Heart left ventricle (tissue), 16 donors: ENCODE data around the gene COX4I1. TPM values are rescaled to one million over a fixed set of nuclear protein-coding genes. Genes with fewer than 3 reads are reported as not detected.
A peak's percentile ranks its signal among the peaks of the same experiment; 100 is the strongest.

Experiments used
- ATAC-seq, 4 donors: fragments of 200-7000 bp; cut with Tn5 transposase; one replicate each; pipeline ENCODE4 v1.9.1; 2020 to 2022; ENCODE audit warnings: moderate library complexity in 4 of 4, mild to moderate bottlenecking in 3 of 4, moderate number of reproducible peaks in 1 of 4
- DNase-seq, 5 donors: peaks; one replicate each; pipeline ENCODE4 v3.0.0-alpha.2; 2020
- H3K27ac ChIP-seq, 12 donors: fragments of 200-600 bp; sonication (generic) in 4 of 12; one replicate each; pipeline versions ENCODE4 v1.5.0 to v1.8.0; 2016 to 2022; ENCODE audit warnings: mild to moderate bottlenecking in 2 of 12
- H3K27me3 ChIP-seq, 9 donors: fragments of 200-600 bp; sonication (generic) in 2 of 9; one replicate each; pipeline versions ENCODE4 v1.5.1 to v1.8.0; 2016 to 2022; ENCODE audit warnings: mild to moderate bottlenecking in 3 of 9
- H3K36me3 ChIP-seq, 9 donors: fragments of 200-600 bp; sonication (generic) in 2 of 9; one replicate each; pipeline versions ENCODE4 v1.5.0 to v1.8.0; 2018 to 2022; ENCODE audit warnings: mild to moderate bottlenecking in 2 of 9
- H3K4me1 ChIP-seq, 12 donors: fragments of 200-600 bp; sonication (generic) in 4 of 12; one replicate each; pipeline versions ENCODE4 v1.5.0 to v1.8.0; 2016 to 2022; ENCODE audit warnings: mild to moderate bottlenecking in 3 of 12
- H3K4me3 ChIP-seq, 12 donors: fragments of 200-600 bp; sonication (generic) in 4 of 12; one replicate each; pipeline versions ENCODE4 v1.5.0 to v1.8.0; 2017 to 2022; ENCODE audit warnings: mild to moderate bottlenecking in 9 of 12, moderate library complexity in 4 of 12
- H3K9me3 ChIP-seq, 12 donors: fragments of 200-600 bp; sonication (generic) in 4 of 12; one replicate each; pipeline versions ENCODE4 v1.5.0 to v1.8.0; 2016 to 2022; ENCODE audit warnings: mild to moderate bottlenecking in 1 of 12
- POLR2A ChIP-seq, 2 donors: fragments of 450-650 bp; IDR thresholded peaks; one replicate each; pipeline ENCODE4 v1.6.1; 2017; ENCODE audit warnings: antibody characterized with exemption in 2 of 2, mild to moderate bottlenecking in 2 of 2, moderate library complexity in 2 of 2
- WGBS, 4 donors: extraction: QIAGEN DNeasy Blood & Tissue Kit in 2 of 4; methylation state at CpG; one replicate each; pipeline versions ENCODE4 v1.1.5 to v1.1.7; 2013 to 2018; 5-methylcytosine and 5-hydroxymethylcytosine counted together
- intact Hi-C, 10 donors: fragments of 100-400 bp; cut with DNase I; formaldehyde crosslinking; loops; one replicate each; pipeline versions ENCODE4 v1.11.1 to v1.14.2; 2022
- polyA plus RNA-seq, 2 donors: library from polyadenylated mRNA; stranded (reverse); fragments of 200-250 nt; gene quantifications; one replicate each; pipeline ENCODE4 v1.2.3, GENCODE V29; 2013
- total RNA-seq, 9 donors: library from RNA; depleted of rRNA in 2 of 9; stranded (reverse); fragments of >200 nt in 2 of 9; fragmentation: NEBNext Ultra II Directional in 3 of 9; extraction: Animal tissue kit (Norgen Biotek cat#: 25700) in 3 of 9; gene quantifications; one replicate each; pipeline versions ENCODE4 v1.1.0 to v1.2.4, GENCODE V29; 2016 to 2023
- TF ChIP-seq, protein P1 (sequence below), 12 donors: fragments of 200-600 bp; sonication (generic) in 4 of 12; IDR thresholded peaks; one replicate each; pipeline versions ENCODE4 v1.5.0 to v1.8.0; 2018 to 2022; ENCODE audit warnings: antibody characterized with exemption in 12 of 12, mild to moderate bottlenecking in 5 of 12
- donor health status: ischemic (EF 13 %, LVEDD 7.1; RV severe dilation, severe dysfunction).
- donor health status: healthy with polysubstance abuse.
- donor health status: DM: no; HTN: yes; CAD: no.
- donor health status: DM: no; HTN: no; CAD: no.
- donor health status: ischemic (EF 25% LVEDD 6.9; RV normal size, moderate dysfunction).
- donor health status: ischemic (EF 25% LVEDD 5.7; RV mildly dilated, moderate dysfunction).
- donor health status: healthy.
- donor health status: DM: yes; HTN: yes; CAD: no.
- donor health status: ischemic (EF 35%, LVEDD 5.7; RV mildly dilated, moderate dysfunction).
- donor health status: nonischemic (EF 11% LVEDD 7.7; RV severe dilation, severe dysfunction).
- donor health status: DM: yes; HTN: yes; CAD: no.
- donor health status: PGD.
- donor health status: ischemic (EF 29% LVEDD 5.4; RV normal size, mild dysfunction).
- donor health status: nonischemic (EF 23%, LVEDD 6.1; RV moderate dilation, normal function).

COX4I1 gene
- total and polyA plus RNA-seq, 11 donors, result 1,047 to 5,448 (median 1,793) TPM

DNA sequence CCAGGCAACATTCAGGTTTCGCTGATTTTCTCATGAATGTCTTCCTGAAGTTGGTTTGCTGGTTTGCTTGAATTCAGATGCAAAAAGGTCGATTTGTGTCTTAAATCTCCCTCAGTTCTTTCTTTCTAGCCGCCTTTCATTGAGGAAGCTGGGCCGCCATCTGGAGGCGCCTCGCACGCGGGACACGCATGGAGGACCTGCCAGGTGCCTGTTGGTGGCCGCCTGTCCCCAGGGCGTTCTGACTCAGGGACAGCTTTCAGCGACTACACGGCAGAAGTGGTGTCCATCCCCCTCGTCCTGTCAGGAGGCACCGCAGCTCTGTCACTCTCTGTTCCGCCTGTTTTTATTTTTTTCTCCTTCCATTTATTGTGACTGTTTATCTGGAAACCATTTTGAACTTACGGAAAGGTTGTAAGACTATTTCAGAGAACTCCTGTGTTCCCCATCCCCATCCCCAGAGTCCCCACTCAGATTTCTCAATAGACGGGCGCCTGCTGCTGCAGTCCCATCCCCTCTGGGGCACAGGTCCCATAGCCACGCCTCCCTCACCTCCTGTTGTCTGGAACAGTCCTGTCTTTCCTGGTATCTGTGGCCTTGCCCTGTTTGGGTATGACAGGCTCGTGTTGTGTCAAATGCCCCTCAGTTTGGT, 33.2 kb downstream of the COX4I1 start:
- Histone ChIP-seq H3K36me3 (no peaks in the 10 kb centered on the region), H3K4me1 (peaks cover 0 to 20% (median 0%) of the 10 kb centered on the region in 12 donors), H3K27me3 (peaks cover 0 to 61% (median 23%) of the 10 kb centered on the region in 9 donors), H3K4me3 (no peak overlapping the region), H3K9me3 (no peaks in the 10 kb centered on the region), H3K27ac (no peak overlapping the region)
- TF ChIP-seq, protein P1, sequence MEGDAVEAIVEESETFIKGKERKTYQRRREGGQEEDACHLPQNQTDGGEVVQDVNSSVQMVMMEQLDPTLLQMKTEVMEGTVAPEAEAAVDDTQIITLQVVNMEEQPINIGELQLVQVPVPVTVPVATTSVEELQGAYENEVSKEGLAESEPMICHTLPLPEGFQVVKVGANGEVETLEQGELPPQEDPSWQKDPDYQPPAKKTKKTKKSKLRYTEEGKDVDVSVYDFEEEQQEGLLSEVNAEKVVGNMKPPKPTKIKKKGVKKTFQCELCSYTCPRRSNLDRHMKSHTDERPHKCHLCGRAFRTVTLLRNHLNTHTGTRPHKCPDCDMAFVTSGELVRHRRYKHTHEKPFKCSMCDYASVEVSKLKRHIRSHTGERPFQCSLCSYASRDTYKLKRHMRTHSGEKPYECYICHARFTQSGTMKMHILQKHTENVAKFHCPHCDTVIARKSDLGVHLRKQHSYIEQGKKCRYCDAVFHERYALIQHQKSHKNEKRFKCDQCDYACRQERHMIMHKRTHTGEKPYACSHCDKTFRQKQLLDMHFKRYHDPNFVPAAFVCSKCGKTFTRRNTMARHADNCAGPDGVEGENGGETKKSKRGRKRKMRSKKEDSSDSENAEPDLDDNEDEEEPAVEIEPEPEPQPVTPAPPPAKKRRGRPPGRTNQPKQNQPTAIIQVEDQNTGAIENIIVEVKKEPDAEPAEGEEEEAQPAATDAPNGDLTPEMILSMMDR (IDR thresholded peaks at IDR 0.05), result no peak
- no peak for TF ChIP-seq POLR2A (IDR thresholded peaks at IDR 0.05)
- intact Hi-C loops, result no loop called here
- DNase-seq (no peak), ATAC-seq (no peak)
- WGBS, 4 donors, result 74 to 79% (median 76%) methylated on average over 21 of the region's 21 CpGs

DNA sequence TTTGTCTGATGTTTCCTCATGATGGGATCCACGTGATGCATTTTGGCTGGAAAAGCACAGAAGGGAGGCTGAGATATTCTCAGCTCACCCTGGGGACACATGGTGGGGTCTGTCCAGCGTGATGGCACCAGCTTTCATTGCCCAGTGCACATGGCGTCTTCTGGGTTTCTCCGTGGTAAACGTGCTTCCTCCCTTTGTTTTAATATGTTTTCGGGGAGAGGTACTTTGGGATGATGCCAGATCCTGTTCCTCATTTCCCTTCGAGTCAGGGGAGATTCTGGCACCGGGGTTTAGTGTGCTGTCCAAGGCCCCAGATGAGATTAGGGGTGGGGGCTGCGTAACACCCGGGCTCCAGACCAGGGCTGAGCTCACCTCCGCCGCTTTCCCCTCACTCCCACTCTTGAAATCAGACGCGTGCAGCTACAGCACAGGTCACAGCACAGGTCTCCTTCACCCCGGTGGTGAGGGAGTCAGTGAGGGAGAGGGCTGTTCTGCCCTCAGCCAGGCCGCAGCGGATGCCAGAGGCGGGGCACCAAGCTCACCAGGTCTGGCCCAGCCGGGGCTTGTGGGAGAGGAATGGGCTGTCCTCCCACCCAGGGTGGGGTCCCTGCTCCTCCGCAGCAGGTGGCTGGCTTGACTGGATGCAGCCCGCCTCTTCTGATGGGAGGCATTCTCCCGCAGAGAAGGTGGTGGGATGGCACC, 33.9 kb downstream of the COX4I1 start:
- Histone ChIP-seq H3K4me1 (peaks cover 0 to 20% (median 0%) of the 10 kb centered on the region in 12 donors), H3K9me3 (no peaks in the 10 kb centered on the region), H3K4me3 (no peak overlapping the region), H3K27me3 (peaks cover 0 to 68% (median 24%) of the 10 kb centered on the region in 9 donors), H3K27ac (no peak overlapping the region), H3K36me3 (no peaks in the 10 kb centered on the region)
- TF ChIP-seq, protein P1 (IDR thresholded peaks at IDR 0.05), result no peak
- DNase-seq (no peak), ATAC-seq (peak in 1 of 4 donors; percentile 24)
- intact Hi-C loops, result no loop called here
- 51 to 69% (median 60%) methylated on average over 20 to 22 of the region's 22 CpGs for WGBS, 4 donors

DNA sequence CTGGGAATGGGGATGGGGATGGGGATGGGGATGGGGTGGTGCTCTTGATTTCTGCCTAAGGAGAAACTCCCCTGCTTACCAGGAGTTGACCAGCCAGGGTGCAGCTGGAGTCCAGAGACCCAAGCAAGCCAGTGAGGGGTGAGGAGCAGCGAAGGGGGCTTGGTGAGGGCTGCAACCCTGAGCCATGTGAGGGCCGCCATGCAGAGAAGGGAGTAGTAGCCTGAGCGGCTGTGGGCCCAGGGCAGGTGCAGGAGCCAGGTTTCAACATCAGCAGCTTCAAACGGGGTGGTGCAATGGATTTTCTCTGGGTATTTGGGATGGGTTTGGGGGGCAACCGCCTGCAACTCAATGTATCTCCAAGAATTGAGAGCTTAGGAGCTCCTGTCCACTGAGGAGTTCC, 35.2 kb downstream of the COX4I1 start:
- Histone ChIP-seq H3K4me3 (no peak overlapping the region), H3K36me3 (no peaks in the 10 kb centered on the region), H3K4me1 (peaks cover 0 to 27% (median 0%) of the 10 kb centered on the region in 12 donors), H3K27me3 (peaks cover 0 to 77% (median 24%) of the 10 kb centered on the region in 9 donors), H3K9me3 (no peaks in the 10 kb centered on the region), H3K27ac (no peak overlapping the region)
- ATAC-seq (no peak), DNase-seq (no peak)
- 90 to 100% (median 93%) methylated on average over 4 to 5 of the region's 5 CpGs for WGBS, 4 donors
- intact Hi-C loops, result no loop called here
- TF ChIP-seq, protein P1 (IDR thresholded peaks at IDR 0.05), result no peak
- no peak for TF ChIP-seq POLR2A (IDR thresholded peaks at IDR 0.05)

DNA sequence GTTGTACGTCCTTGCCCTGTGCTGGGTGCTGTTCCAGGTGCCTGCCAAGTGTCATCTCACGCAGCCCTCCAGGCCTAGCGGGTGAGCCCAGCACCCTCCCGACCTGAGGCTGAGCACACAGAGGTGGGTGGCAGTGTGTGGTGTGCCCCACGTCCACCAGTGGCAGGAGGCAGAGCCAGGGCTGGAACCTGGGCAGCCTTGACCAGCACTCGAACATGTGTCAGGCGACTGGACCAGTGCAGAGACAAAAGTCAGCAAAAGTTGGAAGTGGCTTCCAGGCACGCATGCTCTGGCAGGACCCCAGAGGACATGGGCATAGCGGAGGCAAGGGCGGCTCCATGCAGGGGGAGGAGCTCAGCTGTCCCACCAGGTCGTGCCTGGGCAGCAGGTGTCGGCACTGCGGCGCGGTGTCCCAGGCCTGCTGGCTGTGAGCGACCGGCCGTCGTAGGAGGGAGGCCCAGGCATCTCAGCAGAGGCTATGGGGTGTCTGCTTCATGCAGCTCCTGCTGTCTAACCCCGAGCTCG, 35.8 kb downstream of the COX4I1 start:
- no peak overlapping the region for H3K4me3 ChIP-seq
- no peaks in the 10 kb centered on the region for H3K36me3 ChIP-seq
- DNase-seq, result peak in 1 of 5 donors; percentile 54
- intact Hi-C loops, result no loop called here
- ATAC-seq, result no peak
- TF ChIP-seq POLR2A (IDR thresholded peaks at IDR 0.05), result no peak
- TF ChIP-seq, protein P1 (IDR thresholded peaks at IDR 0.05), result no peak
- WGBS, 4 donors, result 74 to 81% (median 75%) methylated on average over 10 to 21 of the region's 21 CpGs
- H3K27me3 ChIP-seq, result peaks cover 0 to 72% (median 19%) of the 10 kb centered on the region in 9 donors
- H3K27ac ChIP-seq, result no peak overlapping the region
- H3K9me3 ChIP-seq, result no peaks in the 10 kb centered on the region
- peaks cover 0 to 25% (median 0%) of the 10 kb centered on the region in 12 donors for H3K4me1 ChIP-seq
